B cell (primary cell): ENCODE results near the gene PGLYRP2. TPM values are rescaled to one million over a fixed set of nuclear protein-coding genes. Genes with fewer than 3 reads are reported as not detected.

Experiments used
- ATAC-seq: fragments of 200-7000 bp; cut with Tn5 transposase; one replicate; pipeline ENCODE4 v1.10.0; 2021; ENCODE audit warnings: low read depth, mild to moderate bottlenecking, moderate number of reproducible peaks, moderate library complexity
- CTCF ChIA-PET: fragments of 350-600 bp; sonication (Branson Sonifier 250); formaldehyde crosslinking; loops from one replicate; lab custom pipeline; 2021; ENCODE audit warnings: antibody characterized with exemption, inconsistent platforms; lab: Charles Lee
- POLR2A ChIA-PET: fragments of 350-600 bp; sonication (Branson Sonifier 250); formaldehyde crosslinking; loops from one replicate; lab custom pipeline; 2021; ENCODE audit warnings: antibody characterized with exemption; lab: Charles Lee
- DNase-seq: peaks from one replicate; pipeline ENCODE4 v3.0.0; 2013
- H2AFZ ChIP-seq: 2 replicates; pipeline ENCODE4 v1.6.1; 2012; ENCODE audit warnings: mild to moderate bottlenecking, low read depth, low read length; ENCODE audit not compliant: insufficient read depth, poor library complexity, severe bottlenecking
- H3K27ac ChIP-seq, 2 donors: 1 replicate in 1 of 2; 2 replicates in 1 of 2; pipeline ENCODE4 v1.5.1; 2012 to 2013; ENCODE audit warnings: low read length in 2 of 2, mild to moderate bottlenecking in 2 of 2, moderate library complexity in 1 of 2
- H3K27me3 ChIP-seq, 4 experiments: fragments of 200-600 bp in 1 of 4; sonication (generic) in 1 of 4; replicated peaks in 1 of 4; 1 replicate in 2 of 4; 2 replicates in 2 of 4; pipeline versions ENCODE4 v1.6.1 to v1.7.0; 2013 to 2016; ENCODE audit warnings: low read length in 3 of 4, mild to moderate bottlenecking in 2 of 4, mixed read lengths in 1 of 4, moderate library complexity in 1 of 4; ENCODE audit not compliant: insufficient read depth in 4 of 4, control insufficient read depth in 3 of 4; ENCODE audit errors: control extremely low read depth in 1 of 4
- H3K36me3 ChIP-seq, 2 experiments: replicated peaks in 1 of 2; 1 replicate in 1 of 2; 2 replicates in 1 of 2; pipeline versions ENCODE4 v1.6.1 to v1.7.1; 2013; ENCODE audit warnings: low read length in 1 of 2; ENCODE audit not compliant: insufficient read depth in 2 of 2, control insufficient read depth in 1 of 2; ENCODE audit errors: control extremely low read depth in 1 of 2, extremely low read depth in 1 of 2
- H3K4me1 ChIP-seq, 2 donors: fragments of 200-600 bp in 1 of 2; sonication (generic) in 1 of 2; 1 replicate in 1 of 2; 2 replicates in 1 of 2; pipeline versions ENCODE4 v1.5.1 to v1.6.1; 2013 to 2017; ENCODE audit warnings: low read length in 2 of 2; ENCODE audit not compliant: control insufficient read depth in 2 of 2, insufficient read depth in 2 of 2
- H3K4me2 ChIP-seq: replicated peaks from 2 replicates; pipeline ENCODE3; 2012; ENCODE audit warnings: mild to moderate bottlenecking, low read depth, low read length; ENCODE audit not compliant: poor library complexity, severe bottlenecking
- H3K4me3 ChIP-seq, 5 experiments: fragments of 200-600 bp in 1 of 5; sonication (generic) in 1 of 5; 1 replicate in 3 of 5; 2 replicates in 2 of 5; pipeline versions ENCODE4 v1.5.1 to v1.7.0; 2011 to 2016; ENCODE audit warnings: low read length in 4 of 5, mild to moderate bottlenecking in 4 of 5, low read depth in 2 of 5, control low read depth in 1 of 5, moderate library complexity in 1 of 5; ENCODE audit not compliant: insufficient read depth in 1 of 5; ENCODE audit errors: control extremely low read depth in 1 of 5, extremely low read depth in 1 of 5
- H3K79me2 ChIP-seq: fragments of 200-600 bp; sonication (generic); one replicate; pipeline ENCODE4 v1.6.0; 2016; ENCODE audit warnings: low read length; ENCODE audit not compliant: control insufficient read depth, insufficient read depth
- H3K9ac ChIP-seq: fragments of 200-600 bp; sonication (generic); 2 replicates; pipeline ENCODE4 v1.6.1; 2017; ENCODE audit warnings: mild to moderate bottlenecking, low read length, moderate library complexity
- H3K9me3 ChIP-seq, 3 donors: one replicate each; pipeline versions ENCODE4 v1.6.1 to v1.7.1; 2013; ENCODE audit warnings: low read length in 2 of 3; ENCODE audit not compliant: control insufficient read depth in 2 of 3, insufficient read depth in 1 of 3; ENCODE audit errors: control extremely low read depth in 1 of 3
- H4K20me1 ChIP-seq: 2 replicates; pipeline ENCODE4 v1.6.0; 2012; ENCODE audit warnings: mild to moderate bottlenecking, low read length; ENCODE audit not compliant: insufficient read depth, control insufficient read depth, poor library complexity, severe bottlenecking
- H3K27ac Mint-ChIP-seq: one replicate; pipeline ENCODE4 v1.8.0; 2021; ENCODE audit warnings: mixed read lengths
- H3K27me3 Mint-ChIP-seq: one replicate; pipeline ENCODE4 v1.8.0; 2021; ENCODE audit warnings: mixed read lengths
- H3K4me1 Mint-ChIP-seq: one replicate; pipeline ENCODE4 v1.8.0; 2021; ENCODE audit warnings: mixed read lengths
- H3K4me3 Mint-ChIP-seq: one replicate; pipeline ENCODE4 v1.8.0; 2021; ENCODE audit warnings: mixed read lengths
- H3K9me3 Mint-ChIP-seq: one replicate; pipeline ENCODE4 v1.8.0; 2022; ENCODE audit warnings: mixed read lengths; ENCODE audit not compliant: insufficient read depth
- EZH2 ChIP-seq: IDR thresholded peaks from 2 replicates; pipeline ENCODE4 v1.6.1; 2012; ENCODE audit warnings: borderline replicate concordance, low read depth, mild to moderate bottlenecking, moderate library complexity, low read length; ENCODE audit not compliant: insufficient read depth, poor library complexity, severe bottlenecking
- WGBS: methylation state at CpG from one replicate; pipeline ENCODE4 v1.1.5; 2013; ENCODE audit warnings: missing lambda C conversion rate; ENCODE audit not compliant: insufficient coverage; 5-methylcytosine and 5-hydroxymethylcytosine counted together
- intact Hi-C: fragments of 100-400 bp; cut with micrococcal nuclease; formaldehyde crosslinking; loops from one replicate; pipeline ENCODE4 v1.10.0; 2022
- polyA plus RNA-seq: library from polyadenylated mRNA; depleted of rRNA; stranded (reverse); fragments of >200 nt; gene quantifications from 2 replicates; pipeline ENCODE4 v1.2.3, GENCODE V29; 2012
- total RNA-seq, 2 donors: library from RNA; stranded (reverse); fragments of 120-200 nt in 1 of 2; gene quantifications; 1 replicate in 1 of 2; 2 replicates in 1 of 2; pipeline versions ENCODE4 v1.2.3 to v1.2.4, GENCODE V29; 2013 to 2022
- TF ChIP-seq, protein P1 (sequence below): fragments of 200-600 bp; IDR thresholded peaks from one replicate; pipeline ENCODE4 v1.8.0; 2022; ENCODE audit warnings: antibody characterized with exemption, mild to moderate bottlenecking

Gene PGLYRP2
- total and polyA plus RNA-seq, 2 donors (not counting 1 experiment from before 2014, with no cell fraction given) = not detected

DNA sequence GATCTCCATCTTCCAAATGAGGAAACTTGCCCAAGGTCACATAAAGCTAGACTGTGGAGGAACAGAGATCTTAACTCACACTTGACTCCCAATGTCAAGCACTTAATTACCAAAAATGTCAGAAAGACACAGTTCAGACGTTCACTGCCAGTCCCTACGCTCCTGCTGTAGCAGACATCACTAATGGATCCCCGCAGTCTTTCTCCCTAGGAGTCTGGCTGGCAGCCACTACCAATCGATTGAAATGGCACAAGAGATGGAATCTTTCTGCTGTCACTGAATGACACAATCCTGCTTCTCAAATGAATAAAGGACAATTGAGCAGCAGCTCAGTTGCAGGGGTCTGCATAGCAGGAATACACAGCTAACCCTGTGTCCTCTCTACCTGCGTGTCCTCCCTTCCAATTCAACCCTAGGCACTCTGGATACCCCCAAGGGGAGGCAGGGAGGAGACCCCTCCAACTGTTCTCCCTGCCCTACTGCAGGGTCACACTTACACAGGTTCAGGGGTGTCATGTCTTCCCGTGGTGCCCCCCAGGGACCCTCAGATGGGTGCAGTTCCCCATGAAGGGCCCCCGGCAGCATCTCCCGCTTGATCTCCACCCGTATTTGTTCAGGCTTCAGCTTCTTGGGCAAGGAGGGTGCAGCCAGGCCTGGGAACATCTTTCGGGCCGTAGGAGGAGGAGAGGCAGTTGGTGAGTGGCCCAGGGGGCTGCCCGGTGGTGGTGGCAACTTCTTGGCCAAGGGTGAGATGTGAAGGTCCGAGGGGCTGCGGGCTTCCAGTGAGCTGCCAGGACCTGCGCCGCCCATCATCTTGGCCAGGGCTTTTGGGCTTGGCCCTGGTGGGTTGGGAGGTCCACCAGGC is 52.6 kb downstream of the PGLYRP2 start:
- H3K27ac Mint-ChIP-seq = no peak overlapping the region
- POLR2A ChIA-PET = no interaction called here

More for the DNA sequence above, 52.6 kb downstream of the PGLYRP2 start:
- Histone ChIP-seq H3K4me1 (peaks cover 16 to 18% of the 10 kb centered on the region in 2 donors), H2AFZ (no peak overlapping the region), H3K9me3 (peaks cover 0 to 9% (median 0%) of the 10 kb centered on the region in 3 donors), H3K4me3 (no peak overlapping the region), H3K4me2 (no peak overlapping the region), H3K79me2 (peaks cover 32% of the 10 kb centered on the region), H4K20me1 (peaks cover 45% of the 10 kb centered on the region), H3K36me3 (peaks cover 2 to 42% of the 10 kb centered on the region in 2 experiments), H3K27ac (no peak overlapping the region), H3K9ac (no peak overlapping the region), H3K27me3 (no peaks in the 10 kb centered on the region)
- WGBS = 97% methylated on average over 16 of the region's 16 CpGs
- ATAC-seq (no peak), DNase-seq (no peak)
- no peaks in the 10 kb centered on the region for H3K9me3 Mint-ChIP-seq
- no peak overlapping the region for H3K4me3 Mint-ChIP-seq
- no peaks in the 10 kb centered on the region for H3K27me3 Mint-ChIP-seq
- CTCF ChIA-PET = no interaction called here
- intact Hi-C loops = no loop called here
- TF ChIP-seq, protein P1, sequence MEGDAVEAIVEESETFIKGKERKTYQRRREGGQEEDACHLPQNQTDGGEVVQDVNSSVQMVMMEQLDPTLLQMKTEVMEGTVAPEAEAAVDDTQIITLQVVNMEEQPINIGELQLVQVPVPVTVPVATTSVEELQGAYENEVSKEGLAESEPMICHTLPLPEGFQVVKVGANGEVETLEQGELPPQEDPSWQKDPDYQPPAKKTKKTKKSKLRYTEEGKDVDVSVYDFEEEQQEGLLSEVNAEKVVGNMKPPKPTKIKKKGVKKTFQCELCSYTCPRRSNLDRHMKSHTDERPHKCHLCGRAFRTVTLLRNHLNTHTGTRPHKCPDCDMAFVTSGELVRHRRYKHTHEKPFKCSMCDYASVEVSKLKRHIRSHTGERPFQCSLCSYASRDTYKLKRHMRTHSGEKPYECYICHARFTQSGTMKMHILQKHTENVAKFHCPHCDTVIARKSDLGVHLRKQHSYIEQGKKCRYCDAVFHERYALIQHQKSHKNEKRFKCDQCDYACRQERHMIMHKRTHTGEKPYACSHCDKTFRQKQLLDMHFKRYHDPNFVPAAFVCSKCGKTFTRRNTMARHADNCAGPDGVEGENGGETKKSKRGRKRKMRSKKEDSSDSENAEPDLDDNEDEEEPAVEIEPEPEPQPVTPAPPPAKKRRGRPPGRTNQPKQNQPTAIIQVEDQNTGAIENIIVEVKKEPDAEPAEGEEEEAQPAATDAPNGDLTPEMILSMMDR = no peak
- TF ChIP-seq EZH2 = no peak
- H3K4me1 Mint-ChIP-seq = peaks cover 17% of the 10 kb centered on the region
